SK-N-SH treated with all-trans-retinoic acid at 6 μM for 48 hours (cell line): ENCODE data around the gene DCAF6.

Source experiments
- ARNTL ChIP-seq: fragments of 450-650 bp; formaldehyde crosslinking; IDR thresholded peaks from 2 replicates; pipeline ENCODE4 v1.5.0; 2020; ENCODE audit warnings: low read depth, mild to moderate bottlenecking, moderate library complexity, borderline replicate concordance
- CSDC2 ChIP-seq: fragments of 250-450 bp; sonication (Bioruptor Pico); IDR thresholded peaks from 2 replicates; pipeline ENCODE4 v1.5.0; 2020; ENCODE audit warnings: mild to moderate bottlenecking, moderate library complexity
- PATZ1 ChIP-seq: fragments of 250-450 bp; sonication (Bioruptor Pico); IDR thresholded peaks from 2 replicates; pipeline ENCODE4 v1.8.0; 2020; ENCODE audit warnings: mild to moderate bottlenecking, moderate library complexity, borderline replicate concordance
- RARB ChIP-seq: fragments of 250-450 bp; sonication (Bioruptor Pico); IDR thresholded peaks from 2 replicates; pipeline ENCODE4 v1.8.0; 2021; ENCODE audit warnings: mild to moderate bottlenecking, moderate library complexity
- SNAI2 ChIP-seq: fragments of 250-450 bp; sonication (Bioruptor Pico); IDR thresholded peaks from 2 replicates; pipeline ENCODE4 v1.5.0; 2020; ENCODE audit warnings: mild to moderate bottlenecking, moderate library complexity
- ZC3H10 ChIP-seq: fragments of 250-450 bp; sonication (Bioruptor Pico); IDR thresholded peaks from 2 replicates; pipeline ENCODE4 v1.5.1; 2021; ENCODE audit warnings: mild to moderate bottlenecking, moderate library complexity
- ZFP30 ChIP-seq: fragments of 450-650 bp; formaldehyde crosslinking; IDR thresholded peaks from 2 replicates; pipeline ENCODE4 v1.5.0; 2022; ENCODE audit warnings: mild to moderate bottlenecking, moderate library complexity

- no peak for TF ChIP-seq ZC3H10 (CRISPR knock-in tag)
- TF ChIP-seq PATZ1 (CRISPR knock-in tag), result no peak
- no peak for TF ChIP-seq RARB (CRISPR knock-in tag)
- TF ChIP-seq ARNTL (CRISPR knock-in tag), result no peak
- no peak for TF ChIP-seq CSDC2 (CRISPR knock-in tag)
- no peak for TF ChIP-seq ZFP30
- TF ChIP-seq SNAI2, result no peak
These were observed 117.2 kb downstream of the DCAF6 start for GRCh38 chr1:168053681-168054080.
